CD14-positive monocyte (primary cell): ENCODE measurements around the gene EPM2A. TPM values are rescaled to one million over a fixed set of nuclear protein-coding genes. Genes with fewer than 3 reads are reported as not detected.
A peak's percentile ranks its signal among the peaks of the same experiment; 100 is the strongest.

Experiments
- DNase-seq, 3 donors: peaks; one replicate each; pipeline ENCODE4 v3.0.0-alpha.2; 2011 to 2022
- H2AFZ ChIP-seq: 2 replicates; pipeline ENCODE4 v1.6.0; 2012; ENCODE audit warnings: mild to moderate bottlenecking, low read depth, low read length, inconsistent platforms; ENCODE audit not compliant: insufficient read depth, poor library complexity, severe bottlenecking
- H3K27ac ChIP-seq, 2 donors: 1 replicate in 1 of 2; 2 replicates in 1 of 2; pipeline ENCODE4 v1.5.1; 2012 to 2013; ENCODE audit warnings: low read length in 2 of 2, control low read depth in 1 of 2, inconsistent platforms in 1 of 2, low read depth in 1 of 2, mild to moderate bottlenecking in 1 of 2
- H3K27me3 ChIP-seq, 2 donors: one replicate each; pipeline versions ENCODE4 v1.6.0 to v1.6.1; 2011 to 2013; ENCODE audit warnings: low read length in 2 of 2; ENCODE audit not compliant: control insufficient read depth in 2 of 2, insufficient read depth in 2 of 2
- H3K36me3 ChIP-seq, 2 donors: replicated peaks in 1 of 2; 1 replicate in 1 of 2; 2 replicates in 1 of 2; pipeline versions ENCODE4 v1.5.1 to v1.6.1; 2012 to 2013; ENCODE audit warnings: low read length in 2 of 2, control low read depth in 1 of 2, inconsistent platforms in 1 of 2, mild to moderate bottlenecking in 1 of 2; ENCODE audit not compliant: insufficient read depth in 2 of 2, control insufficient read depth in 1 of 2
- H3K4me1 ChIP-seq, 2 donors: 1 replicate in 1 of 2; 2 replicates in 1 of 2; pipeline versions ENCODE4 v1.5.1 to v1.6.1; 2012 to 2013; ENCODE audit warnings: low read length in 2 of 2, control low read depth in 1 of 2, inconsistent platforms in 1 of 2, mild to moderate bottlenecking in 1 of 2, moderate library complexity in 1 of 2; ENCODE audit not compliant: insufficient read depth in 2 of 2, control insufficient read depth in 1 of 2
- H3K4me2 ChIP-seq: replicated peaks from 2 replicates; pipeline ENCODE3; 2012; ENCODE audit warnings: low read length, moderate library complexity, mild to moderate bottlenecking; ENCODE audit not compliant: poor library complexity, severe bottlenecking; ENCODE audit errors: extremely low read depth
- H3K4me3 ChIP-seq, 3 experiments: fragments of 200-600 bp in 1 of 3; sonication (generic) in 1 of 3; replicated peaks in 1 of 3; 1 replicate in 2 of 3; 2 replicates in 1 of 3; pipeline ENCODE4 v1.5.1; 2011 to 2013; ENCODE audit warnings: low read length in 3 of 3, mild to moderate bottlenecking in 3 of 3, control low read depth in 2 of 3, low read depth in 2 of 3, inconsistent platforms in 1 of 3, moderate library complexity in 1 of 3
- H3K79me2 ChIP-seq: 2 replicates; pipeline ENCODE4 v1.6.0; 2012; ENCODE audit warnings: mild to moderate bottlenecking, control low read depth, inconsistent platforms, low read length, moderate library complexity; ENCODE audit not compliant: insufficient read depth
- H3K9ac ChIP-seq: 2 replicates; pipeline ENCODE4 v1.6.0; 2017; ENCODE audit warnings: low read length, mild to moderate bottlenecking; ENCODE audit not compliant: insufficient read depth, poor library complexity, severe bottlenecking
- H3K9me3 ChIP-seq, 2 donors: replicated peaks in 1 of 2; 1 replicate in 1 of 2; 2 replicates in 1 of 2; pipeline versions ENCODE4 v1.5.1 to v1.6.1; 2012 to 2013; ENCODE audit warnings: low read length in 2 of 2, control low read depth in 1 of 2; ENCODE audit not compliant: control insufficient read depth in 1 of 2, insufficient read depth in 1 of 2
- H4K20me1 ChIP-seq: 2 replicates; pipeline ENCODE4 v1.6.0; 2012; ENCODE audit warnings: mild to moderate bottlenecking, low read length, control low read depth, moderate library complexity; ENCODE audit not compliant: insufficient read depth
- H3K27ac Mint-ChIP-seq, 7 donors: one replicate each; pipeline ENCODE4 v1.8.0; 2020; ENCODE audit warnings: mild to moderate bottlenecking in 7 of 7, mixed read lengths in 7 of 7, moderate library complexity in 6 of 7, inconsistent platforms in 2 of 7
- H3K27me3 Mint-ChIP-seq, 3 donors: one replicate each; pipeline ENCODE4 v1.8.0; 2021 to 2022; ENCODE audit warnings: low read depth in 3 of 3, mild to moderate bottlenecking in 3 of 3, mixed read lengths in 3 of 3, moderate library complexity in 3 of 3, inconsistent platforms in 1 of 3
- H3K36me3 Mint-ChIP-seq, 2 donors: one replicate each; pipeline ENCODE4 v1.8.0; 2020; ENCODE audit warnings: mixed read lengths in 2 of 2, inconsistent platforms in 1 of 2, mild to moderate bottlenecking in 1 of 2
- H3K4me1 Mint-ChIP-seq: one replicate; pipeline ENCODE4 v1.8.0; 2020; ENCODE audit warnings: mild to moderate bottlenecking, mixed read lengths
- H3K4me3 Mint-ChIP-seq, 2 donors: one replicate each; pipeline ENCODE4 v1.8.0; 2020; ENCODE audit warnings: mild to moderate bottlenecking in 2 of 2, mixed read lengths in 2 of 2, moderate library complexity in 1 of 2
- H3K9me3 Mint-ChIP-seq, 7 donors: one replicate each; pipeline ENCODE4 v1.8.0; 2020 to 2022; ENCODE audit warnings: mixed read lengths in 7 of 7, mild to moderate bottlenecking in 6 of 7, moderate library complexity in 6 of 7, inconsistent platforms in 2 of 7
- WGBS: methylation state at CpG from one replicate; pipeline ENCODE4 v1.1.5; 2013; ENCODE audit warnings: missing lambda C conversion rate; ENCODE audit not compliant: insufficient coverage; 5-methylcytosine and 5-hydroxymethylcytosine counted together
- intact Hi-C, 2 donors: fragments of 100-400 bp; cut with micrococcal nuclease; formaldehyde crosslinking; loops; one replicate each; pipeline versions ENCODE4 v1.15.0 to v1.15.1; 2023
- polyA plus RNA-seq, 3 donors: library from polyadenylated mRNA; depleted of rRNA in 1 of 3; unstranded in 2 of 3; stranded (reverse) in 1 of 3; fragments of 300-500 nt in 2 of 3; fragments of >200 nt in 1 of 3; fragmentation: Illumina TruSeq in 2 of 3; gene quantifications; 1 replicate in 2 of 3; 2 replicates in 1 of 3; pipeline ENCODE4 v1.2.3, GENCODE V29; 2012 to 2021
- TF ChIP-seq, protein P1 (sequence below): fragments of 200-600 bp; IDR thresholded peaks from one replicate; pipeline ENCODE4 v1.8.0; 2022; ENCODE audit warnings: antibody characterized with exemption, mild to moderate bottlenecking

The EPM2A gene
- polyA plus RNA-seq, 3 donors = 2.5 to 4.1 (median 3.2) TPM

DNA sequence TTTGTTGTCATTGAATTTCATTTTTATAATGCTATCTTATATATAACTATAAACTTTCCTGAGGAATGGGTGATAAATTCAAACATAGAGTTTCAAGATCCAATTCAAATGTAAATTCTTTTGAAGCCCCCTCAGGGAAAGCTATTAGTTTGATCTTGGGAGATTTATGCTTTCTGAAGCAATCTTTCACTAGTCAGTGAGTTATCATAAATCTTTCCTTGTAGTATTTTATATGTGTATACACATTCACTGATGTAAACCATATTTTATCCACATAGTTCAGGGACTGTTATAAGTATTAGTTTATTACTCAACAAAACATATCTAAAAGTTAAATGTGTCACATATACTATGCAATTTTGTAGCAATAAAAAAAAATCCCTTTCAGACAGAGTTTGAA, 2.9 kb upstream of the EPM2A start:
- Mint-ChIP-seq H3K9me3 (peaks cover 0 to 5% (median 3%) of the 10 kb centered on the region in 7 donors), H3K27ac (no peak overlapping the region), H3K4me1 (peaks cover 25% of the 10 kb centered on the region), H3K27me3 (no peaks in the 10 kb centered on the region), H3K4me3 (no peak overlapping the region), H3K36me3 (no peaks in the 10 kb centered on the region)
- Histone ChIP-seq H3K27me3 (no peaks in the 10 kb centered on the region), H3K4me2 (no peak overlapping the region), H3K9ac (no peak overlapping the region), H3K79me2 (peaks cover 3% of the 10 kb centered on the region), H2AFZ (no peak overlapping the region), H3K36me3 (no peaks in the 10 kb centered on the region), H3K4me3 (no peak overlapping the region), H3K27ac (no peak overlapping the region), H4K20me1 (no peaks in the 10 kb centered on the region), H3K4me1 (peaks cover 13 to 28% of the 10 kb centered on the region in 2 donors), H3K9me3 (no peaks in the 10 kb centered on the region)
- intact Hi-C loops = loop anchor here in 1 of 2 donors (10.0 kb wide), 1 partner anchor 77 kb away; the partner anchor contains the start of gene FBXO30
- TF ChIP-seq, protein P1, sequence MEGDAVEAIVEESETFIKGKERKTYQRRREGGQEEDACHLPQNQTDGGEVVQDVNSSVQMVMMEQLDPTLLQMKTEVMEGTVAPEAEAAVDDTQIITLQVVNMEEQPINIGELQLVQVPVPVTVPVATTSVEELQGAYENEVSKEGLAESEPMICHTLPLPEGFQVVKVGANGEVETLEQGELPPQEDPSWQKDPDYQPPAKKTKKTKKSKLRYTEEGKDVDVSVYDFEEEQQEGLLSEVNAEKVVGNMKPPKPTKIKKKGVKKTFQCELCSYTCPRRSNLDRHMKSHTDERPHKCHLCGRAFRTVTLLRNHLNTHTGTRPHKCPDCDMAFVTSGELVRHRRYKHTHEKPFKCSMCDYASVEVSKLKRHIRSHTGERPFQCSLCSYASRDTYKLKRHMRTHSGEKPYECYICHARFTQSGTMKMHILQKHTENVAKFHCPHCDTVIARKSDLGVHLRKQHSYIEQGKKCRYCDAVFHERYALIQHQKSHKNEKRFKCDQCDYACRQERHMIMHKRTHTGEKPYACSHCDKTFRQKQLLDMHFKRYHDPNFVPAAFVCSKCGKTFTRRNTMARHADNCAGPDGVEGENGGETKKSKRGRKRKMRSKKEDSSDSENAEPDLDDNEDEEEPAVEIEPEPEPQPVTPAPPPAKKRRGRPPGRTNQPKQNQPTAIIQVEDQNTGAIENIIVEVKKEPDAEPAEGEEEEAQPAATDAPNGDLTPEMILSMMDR = no peak
- no peak for DNase-seq

DNA sequence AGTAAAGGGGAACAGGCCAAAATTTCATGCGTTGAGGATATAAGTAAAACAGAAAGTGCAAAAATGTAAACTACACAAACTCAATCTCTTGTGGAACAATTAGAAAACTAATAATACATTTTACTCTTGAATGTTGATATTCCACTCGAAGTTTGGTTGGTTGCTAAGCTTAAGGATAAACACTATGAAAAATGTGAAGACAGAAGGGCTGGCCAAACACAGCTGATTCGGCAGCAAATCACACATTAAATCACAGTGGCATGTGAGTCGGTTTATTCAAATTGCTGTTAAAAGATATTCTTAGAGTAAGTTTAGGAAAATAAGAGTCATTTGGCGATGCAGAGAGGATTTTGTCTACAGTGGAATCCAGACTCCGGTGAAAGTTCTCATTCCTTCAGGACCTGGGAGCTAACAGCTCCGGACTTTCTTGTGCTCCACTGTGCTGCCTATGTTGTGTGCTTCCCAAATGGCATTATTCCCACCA, 1.4 kb upstream of the EPM2A start:
- H3K4me2 ChIP-seq = peak overlapping the region; percentile 97
- H3K9ac ChIP-seq = no peak overlapping the region
- Mint-ChIP-seq H3K4me1 (peaks cover 29% of the 10 kb centered on the region), H3K4me3 (peak overlapping the region; percentile 7 to 97), H3K27me3 (no peaks in the 10 kb centered on the region), H3K36me3 (no peaks in the 10 kb centered on the region), H3K9me3 (peaks cover 0 to 5% (median 3%) of the 10 kb centered on the region in 7 donors), H3K27ac (peak overlapping the region in 1 of 7 donors; percentile 73)
- H3K4me3 ChIP-seq = peak overlapping the region in 2 of 3 experiments; percentile 0 to 89
- peaks cover 16 to 35% of the 10 kb centered on the region in 2 donors for H3K4me1 ChIP-seq
- H3K27ac ChIP-seq = no peak overlapping the region
- TF ChIP-seq, protein P1 = no peak
- no CpG with 5 or more reads among the region's 7 CpGs for WGBS
- no peaks in the 10 kb centered on the region for H3K27me3 ChIP-seq
- H4K20me1 ChIP-seq = no peaks in the 10 kb centered on the region
- DNase-seq = no peak
- no peaks in the 10 kb centered on the region for H3K36me3 ChIP-seq
- intact Hi-C loops = loop anchor here in 1 of 2 donors (10.0 kb wide), 1 partner anchor 78 kb away; the partner anchor contains the start of gene FBXO30
- no peaks in the 10 kb centered on the region for H3K9me3 ChIP-seq
- H3K79me2 ChIP-seq = peaks cover 4% of the 10 kb centered on the region
- peak overlapping the region; percentile 55 for H2AFZ ChIP-seq
